Heart left ventricle (tissue), 16 donors: Measurements from ENCODE around the gene KRT9. TPM values are rescaled to one million over a fixed set of nuclear protein-coding genes. Genes with fewer than 3 reads are reported as not detected.
A peak's percentile ranks its signal among the peaks of the same experiment; 100 is the strongest.

Experiments used
- ATAC-seq, 4 donors: fragments of 200-7000 bp; cut with Tn5 transposase; one replicate each; pipeline ENCODE4 v1.9.1; 2020 to 2022; ENCODE audit warnings: moderate library complexity in 4 of 4, mild to moderate bottlenecking in 3 of 4, moderate number of reproducible peaks in 1 of 4
- DNase-seq, 5 donors: peaks; one replicate each; pipeline ENCODE4 v3.0.0-alpha.2; 2020
- H3K27ac ChIP-seq, 12 donors: fragments of 200-600 bp; sonication (generic) in 4 of 12; one replicate each; pipeline versions ENCODE4 v1.5.0 to v1.8.0; 2016 to 2022; ENCODE audit warnings: mild to moderate bottlenecking in 2 of 12
- H3K27me3 ChIP-seq, 9 donors: fragments of 200-600 bp; sonication (generic) in 2 of 9; one replicate each; pipeline versions ENCODE4 v1.5.1 to v1.8.0; 2016 to 2022; ENCODE audit warnings: mild to moderate bottlenecking in 3 of 9
- H3K36me3 ChIP-seq, 9 donors: fragments of 200-600 bp; sonication (generic) in 2 of 9; one replicate each; pipeline versions ENCODE4 v1.5.0 to v1.8.0; 2018 to 2022; ENCODE audit warnings: mild to moderate bottlenecking in 2 of 9
- H3K4me1 ChIP-seq, 12 donors: fragments of 200-600 bp; sonication (generic) in 4 of 12; one replicate each; pipeline versions ENCODE4 v1.5.0 to v1.8.0; 2016 to 2022; ENCODE audit warnings: mild to moderate bottlenecking in 3 of 12
- H3K4me3 ChIP-seq, 12 donors: fragments of 200-600 bp; sonication (generic) in 4 of 12; one replicate each; pipeline versions ENCODE4 v1.5.0 to v1.8.0; 2017 to 2022; ENCODE audit warnings: mild to moderate bottlenecking in 9 of 12, moderate library complexity in 4 of 12
- H3K9me3 ChIP-seq, 12 donors: fragments of 200-600 bp; sonication (generic) in 4 of 12; one replicate each; pipeline versions ENCODE4 v1.5.0 to v1.8.0; 2016 to 2022; ENCODE audit warnings: mild to moderate bottlenecking in 1 of 12
- CTCF ChIP-seq, 12 donors: fragments of 200-600 bp; sonication (generic) in 4 of 12; IDR thresholded peaks; one replicate each; pipeline versions ENCODE4 v1.5.0 to v1.8.0; 2018 to 2022; ENCODE audit warnings: antibody characterized with exemption in 12 of 12, mild to moderate bottlenecking in 5 of 12
- POLR2A ChIP-seq, 2 donors: fragments of 450-650 bp; IDR thresholded peaks; one replicate each; pipeline ENCODE4 v1.6.1; 2017; ENCODE audit warnings: antibody characterized with exemption in 2 of 2, mild to moderate bottlenecking in 2 of 2, moderate library complexity in 2 of 2
- WGBS, 4 donors: extraction: QIAGEN DNeasy Blood & Tissue Kit in 2 of 4; methylation state at CpG; one replicate each; pipeline versions ENCODE4 v1.1.5 to v1.1.7; 2013 to 2018; 5-methylcytosine and 5-hydroxymethylcytosine counted together
- intact Hi-C, 10 donors: fragments of 100-400 bp; cut with DNase I; formaldehyde crosslinking; loops; one replicate each; pipeline versions ENCODE4 v1.11.1 to v1.14.2; 2022
- polyA plus RNA-seq, 2 donors: library from polyadenylated mRNA; stranded (reverse); fragments of 200-250 nt; gene quantifications; one replicate each; pipeline ENCODE4 v1.2.3, GENCODE V29; 2013
- total RNA-seq, 9 donors: library from RNA; depleted of rRNA in 2 of 9; stranded (reverse); fragments of >200 nt in 2 of 9; fragmentation: NEBNext Ultra II Directional in 3 of 9; extraction: Animal tissue kit (Norgen Biotek cat#: 25700) in 3 of 9; gene quantifications; one replicate each; pipeline versions ENCODE4 v1.1.0 to v1.2.4, GENCODE V29; 2016 to 2023
- donor health status: ischemic (EF 13 %, LVEDD 7.1; RV severe dilation, severe dysfunction).
- donor health status: healthy with polysubstance abuse.
- donor health status: DM: no; HTN: yes; CAD: no.
- donor health status: DM: no; HTN: no; CAD: no.
- donor health status: ischemic (EF 25% LVEDD 6.9; RV normal size, moderate dysfunction).
- donor health status: ischemic (EF 25% LVEDD 5.7; RV mildly dilated, moderate dysfunction).
- donor health status: healthy.
- donor health status: DM: yes; HTN: yes; CAD: no.
- donor health status: ischemic (EF 35%, LVEDD 5.7; RV mildly dilated, moderate dysfunction).
- donor health status: nonischemic (EF 11% LVEDD 7.7; RV severe dilation, severe dysfunction).
- donor health status: DM: yes; HTN: yes; CAD: no.
- donor health status: PGD.
- donor health status: ischemic (EF 29% LVEDD 5.4; RV normal size, mild dysfunction).
- donor health status: nonischemic (EF 23%, LVEDD 6.1; RV moderate dilation, normal function).

The KRT9 gene
- total and polyA plus RNA-seq, 11 donors, result not detected

GRCh38 chr17:41547921-41548843, 23.7 kb downstream of the KRT9 start:
- no peaks in the 10 kb centered on the region for H3K36me3 ChIP-seq
- no peak overlapping the region for H3K27ac ChIP-seq
- H3K4me3 ChIP-seq, result peak overlapping the region in 9 of 12 donors; percentile 18 to 42 (median 33)
- 28 to 44% (median 37%) methylated on average over 17 to 23 of the region's 23 CpGs for WGBS, 4 donors
- H3K4me1 ChIP-seq, result peaks cover 0 to 20% (median 10%) of the 10 kb centered on the region in 12 donors
- ATAC-seq (peak in 3 of 4 donors; percentile 30 to 74 (median 62)), DNase-seq (peak in 4 of 5 donors; percentile 19 to 64 (median 34))
- no peak for TF ChIP-seq CTCF (IDR thresholded peaks at IDR 0.05)
- TF ChIP-seq POLR2A (IDR thresholded peaks at IDR 0.05), result no peak
- peaks cover 0 to 14% (median 0%) of the 10 kb centered on the region in 9 donors for H3K27me3 ChIP-seq
- intact Hi-C loops, result loop anchor here (2.0 to 10.0 kb wide), 12 partner anchors 101 to 745 kb away; no protein-coding TSS in a partner anchor
- H3K9me3 ChIP-seq, result peaks cover 0 to 10% (median 1%) of the 10 kb centered on the region in 12 donors

GRCh38 chr17:41547378-41547841, 24.4 kb downstream of the KRT9 start:
- WGBS, 4 donors, result 31 to 44% (median 38%) methylated on average over 8 to 9 of the region's 9 CpGs
- intact Hi-C loops, result loop anchor here in 9 of 10 donors (2.0 to 10.0 kb wide), 8 partner anchors 115 to 743 kb away; no protein-coding TSS in a partner anchor
- Histone ChIP-seq H3K27ac (no peak overlapping the region), H3K36me3 (no peaks in the 10 kb centered on the region), H3K4me1 (peaks cover 0 to 20% (median 10%) of the 10 kb centered on the region in 12 donors), H3K4me3 (no peak overlapping the region), H3K27me3 (peaks cover 0 to 9% (median 0%) of the 10 kb centered on the region in 9 donors), H3K9me3 (peaks cover 0 to 10% (median 1%) of the 10 kb centered on the region in 12 donors)
- no peak for TF ChIP-seq POLR2A (IDR thresholded peaks at IDR 0.05)
- no peak for TF ChIP-seq CTCF (IDR thresholded peaks at IDR 0.05)
- ATAC-seq, result no peak
- DNase-seq, result no peak

GRCh38 chr17:41546819-41547218, 25.0 kb downstream of the KRT9 start:
- no peak for TF ChIP-seq POLR2A (IDR thresholded peaks at IDR 0.05)
- TF ChIP-seq CTCF (IDR thresholded peaks at IDR 0.05), result no peak
- 95 to 98% (median 96%) methylated on average over 3 of the region's 3 CpGs for WGBS, 4 donors
- peaks cover 0 to 20% (median 10%) of the 10 kb centered on the region in 12 donors for H3K4me1 ChIP-seq
- H3K4me3 ChIP-seq, result no peak overlapping the region
- no peaks in the 10 kb centered on the region for H3K36me3 ChIP-seq
- peaks cover 0 to 9% (median under 1%) of the 10 kb centered on the region in 9 donors for H3K27me3 ChIP-seq
- H3K27ac ChIP-seq, result no peak overlapping the region
- peaks cover 0 to 10% (median 1%) of the 10 kb centered on the region in 12 donors for H3K9me3 ChIP-seq
- ATAC-seq (no peak), DNase-seq (no peak)
- intact Hi-C loops, result loop anchor here in 9 of 10 donors (2.0 to 10.0 kb wide), 8 partner anchors 115 to 742 kb away; no protein-coding TSS in a partner anchor
